IMR-90 (cell line): ENCODE measurements around the gene FAM216B. TPM values are rescaled to one million over a fixed set of nuclear protein-coding genes. Genes with fewer than 3 reads are reported as not detected.

ENCODE experiments used
- ATAC-seq: fragments of 200-7000 bp; cut with Tn5 transposase; 2 replicates; pipeline ENCODE4 v1.9.1; 2020; ENCODE audit warnings: low read depth, mild to moderate bottlenecking, moderate library complexity
- BruUV-seq: library from RNA; stranded (reverse); fragments of 400-500 nt; replicated peaks from 2 replicates; lab custom pipeline; 2021; lab: Mats Ljungman, UMichigan
- CTCF ChIA-PET: fragments of 300-600 bp; formaldehyde crosslinking; extraction: SDS; loops from one replicate; lab custom pipeline; 2021; ENCODE audit warnings: antibody characterized with exemption; lab: Yijun Ruan, JAX
- POLR2A ChIA-PET: fragments of 300-600 bp; sonication (Branson Sonifier 250); formaldehyde crosslinking; loops from one replicate; lab custom pipeline; 2022; ENCODE audit warnings: antibody characterized with exemption; ENCODE audit not compliant: unreplicated experiment; lab: Charles Lee
- DNase-seq: peaks from one replicate; pipeline ENCODE4 v3.0.0; 2013
- H2AFZ ChIP-seq: replicated peaks from 2 replicates; pipeline ENCODE3; 2013; ENCODE audit warnings: low read length, mild to moderate bottlenecking; ENCODE audit not compliant: poor library complexity
- H2AK5ac ChIP-seq: 2 replicates; pipeline ENCODE4 v1.6.1; 2013; ENCODE audit warnings: low read depth, low read length, inconsistent platforms
- H2AK9ac ChIP-seq: replicated peaks from 2 replicates; pipeline ENCODE3; 2013; ENCODE audit warnings: mild to moderate bottlenecking, low read depth, low read length, moderate library complexity; ENCODE audit not compliant: poor library complexity
- H2BK120ac ChIP-seq: 2 replicates; pipeline ENCODE4 v1.6.1; 2013; ENCODE audit warnings: low read depth, low read length, inconsistent platforms
- H2BK15ac ChIP-seq: 3 replicates; pipeline ENCODE4 v1.6.1; 2013; ENCODE audit warnings: low read depth, low read length, inconsistent platforms
- H2BK20ac ChIP-seq: 2 replicates; pipeline ENCODE4 v1.6.1; 2013; ENCODE audit warnings: low read depth, mild to moderate bottlenecking, inconsistent platforms, low read length, moderate library complexity
- H2BK5ac ChIP-seq: 2 replicates; pipeline ENCODE4 v1.6.1; 2013; ENCODE audit warnings: mild to moderate bottlenecking, low read depth, low read length, inconsistent platforms; ENCODE audit not compliant: poor library complexity, severe bottlenecking
- H3K14ac ChIP-seq: replicated peaks from 2 replicates; pipeline ENCODE4 v1.6.1; 2013; ENCODE audit warnings: low read depth, low read length, inconsistent platforms
- H3K18ac ChIP-seq: 2 replicates; pipeline ENCODE4 v1.6.1; 2013; ENCODE audit warnings: low read depth, low read length, control low read depth
- H3K23ac ChIP-seq: 2 replicates; pipeline ENCODE4 v1.6.1; 2013; ENCODE audit warnings: low read depth, low read length, inconsistent platforms
- H3K27ac ChIP-seq: 2 replicates; pipeline ENCODE4 v1.5.1; 2013; ENCODE audit warnings: mild to moderate bottlenecking, control low read depth, low read length; ENCODE audit not compliant: insufficient read depth
- H3K27me3 ChIP-seq: 2 replicates; pipeline ENCODE4 v1.6.1; 2013; ENCODE audit warnings: low read length; ENCODE audit not compliant: control insufficient read depth, insufficient read depth
- H3K36me3 ChIP-seq: 2 replicates; pipeline ENCODE4 v1.6.1; 2013; ENCODE audit warnings: low read length, mixed read lengths; ENCODE audit not compliant: control insufficient read depth, insufficient read depth
- H3K4ac ChIP-seq: 2 replicates; pipeline ENCODE4 v1.6.1; 2013; ENCODE audit warnings: low read depth, low read length, inconsistent platforms
- H3K4me1 ChIP-seq: 2 replicates; pipeline ENCODE4 v1.6.1; 2013; ENCODE audit warnings: low read length, mixed read lengths; ENCODE audit not compliant: control insufficient read depth, insufficient read depth
- H3K4me2 ChIP-seq: 2 replicates; pipeline ENCODE4 v1.6.1; 2013; ENCODE audit warnings: low read depth, mild to moderate bottlenecking, control low read depth, low read length, moderate library complexity
- H3K4me3 ChIP-seq: 2 replicates; pipeline ENCODE4 v1.5.1; 2013; ENCODE audit warnings: low read depth, mild to moderate bottlenecking, control low read depth, low read length, moderate library complexity; ENCODE audit not compliant: insufficient read depth
- H3K56ac ChIP-seq: 2 replicates; pipeline ENCODE4 v1.6.1; 2013; ENCODE audit warnings: low read length, inconsistent platforms; ENCODE audit not compliant: insufficient read depth; ENCODE audit errors: extremely low read depth
- H3K79me1 ChIP-seq, 2 experiments: 2 replicates each; pipeline ENCODE4 v1.6.1; 2013; ENCODE audit warnings: low read length in 2 of 2, inconsistent platforms in 1 of 2, low read depth in 1 of 2
- H3K9ac ChIP-seq: 2 replicates; pipeline ENCODE4 v1.6.1; 2013; ENCODE audit warnings: low read depth, low read length, control low read depth
- H3K9me1 ChIP-seq: 2 replicates; pipeline ENCODE4 v1.6.1; 2013; ENCODE audit warnings: low read length, inconsistent platforms; ENCODE audit not compliant: insufficient read depth
- H3K9me3 ChIP-seq: 2 replicates; pipeline ENCODE4 v1.6.1; 2013; ENCODE audit warnings: low read length; ENCODE audit not compliant: control insufficient read depth, insufficient read depth
- H4K20me1 ChIP-seq: 2 replicates; pipeline ENCODE4 v1.6.1; 2013; ENCODE audit warnings: low read length, inconsistent platforms; ENCODE audit not compliant: insufficient read depth
- H4K5ac ChIP-seq: 2 replicates; pipeline ENCODE4 v1.6.1; 2013; ENCODE audit warnings: mild to moderate bottlenecking, low read depth, low read length, control low read depth
- H4K8ac ChIP-seq, 2 experiments: 2 replicates each; pipeline ENCODE4 v1.6.1; 2013; ENCODE audit warnings: low read depth in 2 of 2, low read length in 2 of 2, control low read depth in 1 of 2, inconsistent platforms in 1 of 2
- H4K91ac ChIP-seq: 2 replicates; pipeline ENCODE4 v1.6.1; 2013; ENCODE audit warnings: low read depth, low read length, inconsistent platforms; ENCODE audit not compliant: insufficient read depth
- CEBPB ChIP-seq: IDR thresholded peaks from 2 replicates; pipeline ENCODE4 v1.6.1; 2012; ENCODE audit warnings: low read depth, low read length, improper control_type of control experiment
- CHD1 ChIP-seq: IDR thresholded peaks from 2 replicates; pipeline ENCODE4 v1.6.1; 2012; ENCODE audit warnings: low read depth, low read length, improper control_type of control experiment
- FOS ChIP-seq: fragments of 150-350 bp; IDR thresholded peaks from 2 replicates; pipeline ENCODE4 v1.6.1; 2016; ENCODE audit warnings: low read depth, low read length
- MAFK ChIP-seq: IDR thresholded peaks from 2 replicates; pipeline ENCODE4 v1.6.1; 2012; ENCODE audit warnings: low read depth, low read length, improper control_type of control experiment
- MAZ ChIP-seq: IDR thresholded peaks from 2 replicates; pipeline ENCODE4 v1.6.1; 2012; ENCODE audit warnings: low read depth, mild to moderate bottlenecking, low read length, improper control_type of control experiment, moderate library complexity, borderline replicate concordance
- MXI1 ChIP-seq: IDR thresholded peaks from 2 replicates; pipeline ENCODE4 v1.6.1; 2012; ENCODE audit warnings: low read depth, mild to moderate bottlenecking, low read length, moderate library complexity, borderline replicate concordance
- NFE2L2 ChIP-seq: fragments of 150-350 bp; IDR thresholded peaks from 2 replicates; pipeline ENCODE4 v1.6.1; 2016; ENCODE audit warnings: low read depth, mild to moderate bottlenecking, low read length
- POLR2A ChIP-seq: IDR thresholded peaks from 2 replicates; pipeline ENCODE4 v1.6.1; 2012; ENCODE audit warnings: mild to moderate bottlenecking, low read depth, low read length
- RAD21 ChIP-seq: IDR thresholded peaks from 2 replicates; pipeline ENCODE4 v1.6.1; 2012; ENCODE audit warnings: low read length, improper control_type of control experiment
- RCOR1 ChIP-seq: IDR thresholded peaks from 2 replicates; pipeline ENCODE4 v1.6.1; 2012; ENCODE audit warnings: mild to moderate bottlenecking, low read length, improper control_type of control experiment; ENCODE audit not compliant: insufficient replicate concordance
- RFX5 ChIP-seq: IDR thresholded peaks from 2 replicates; pipeline ENCODE4 v1.8.0; 2012; ENCODE audit warnings: low read depth, mild to moderate bottlenecking, low read length, moderate library complexity
- SMC3 ChIP-seq: fragments of 150-350 bp; IDR thresholded peaks from 2 replicates; pipeline ENCODE4 v1.6.1; 2016; ENCODE audit warnings: low read depth, mild to moderate bottlenecking, antibody characterized with exemption, low read length, moderate library complexity
- WGBS, 2 experiments: methylation state at CpG; one replicate each; pipeline versions ENCODE4 v1.1.5 to v1.1.7; 2013; ENCODE audit warnings: missing lambda C conversion rate in 2 of 2; ENCODE audit not compliant: insufficient read length in 1 of 2; ENCODE audit errors: extremely low coverage in 2 of 2; 5-methylcytosine and 5-hydroxymethylcytosine counted together
- dilution Hi-C: fragments of 300-500 bp; cut with HindIII; formaldehyde crosslinking; loops from one replicate; pipeline ENCODE4 v1.14.3; 2018; ENCODE audit warnings: low sequenced_read_pairs; ENCODE audit not compliant: unreplicated experiment
- in situ Hi-C: fragments of 300-500 bp; cut with MboI; formaldehyde crosslinking; loops from 3 replicates; pipeline ENCODE4 v1.14.3; 2019; ENCODE audit warnings: low sequenced_read_pairs, inconsistent platforms, mixed read lengths
- intact Hi-C: fragments of 100-400 bp; cut with micrococcal nuclease; formaldehyde crosslinking; loops from 2 replicates; pipeline ENCODE4 v1.10.0; 2022
- polyA plus RNA-seq, 3 experiments: library from polyadenylated mRNA; depleted of rRNA; stranded (reverse); fragments of >200 nt; gene quantifications; 2 replicates each; pipeline ENCODE4 v1.2.3, GENCODE V29; 2012; ENCODE audit warnings: low replicate concordance in 1 of 3
- total RNA-seq: library from RNA; depleted of rRNA; stranded (reverse); fragments of >200 nt; gene quantifications from 2 replicates; pipeline ENCODE4 v1.2.3, GENCODE V29; 2012
- TF ChIP-seq, protein P1 (sequence below): fragments of 150-350 bp; IDR thresholded peaks from 2 replicates; pipeline ENCODE4 v1.6.1; 2016; ENCODE audit warnings: low read depth, mild to moderate bottlenecking, low read length, moderate library complexity, borderline replicate concordance
- TF ChIP-seq, protein P2 (sequence below): conservative IDR thresholded peaks from 2 replicates; pipeline ENCODE4 v1.5.1; 2012; ENCODE audit warnings: mild to moderate bottlenecking, low read depth, low read length, improper control_type of control experiment

FAM216B gene
- total and polyA plus RNA-seq, 2 of the 4 experiments (the other 2 are of a cell fraction), result not detected

DNA sequence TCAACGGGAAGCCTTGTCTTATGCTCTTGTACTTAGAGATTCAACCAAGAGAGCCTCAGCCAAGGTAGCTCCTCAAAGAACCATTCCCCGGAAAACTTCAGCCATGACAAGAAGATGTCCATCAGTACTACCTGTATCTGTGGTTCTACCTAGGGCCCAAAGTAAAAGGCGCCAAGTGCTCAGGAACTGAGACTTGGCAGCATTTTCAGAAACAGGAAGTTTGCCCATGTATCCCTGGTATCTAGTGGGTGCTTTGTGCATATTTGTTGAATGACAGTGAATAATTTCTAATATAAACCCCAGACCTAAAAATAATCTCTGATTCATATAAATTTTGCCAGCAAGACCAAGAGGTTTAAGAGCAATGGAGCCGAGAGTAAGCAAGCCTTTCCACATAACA is 7.2 kb downstream of the FAM216B start:
- Histone ChIP-seq H3K14ac (no peak overlapping the region), H3K79me1 (no peaks in the 10 kb centered on the region), H3K4ac (no peak overlapping the region), H3K9me1 (no peaks in the 10 kb centered on the region), H4K8ac (no peak overlapping the region), H3K18ac (no peak overlapping the region), H3K4me3 (no peak overlapping the region), H3K4me2 (no peak overlapping the region), H3K36me3 (no peaks in the 10 kb centered on the region), H4K20me1 (no peaks in the 10 kb centered on the region), H3K56ac (no peak overlapping the region), H2AK9ac (no peak overlapping the region), H2AFZ (no peak overlapping the region), H2BK120ac (no peak overlapping the region), H4K91ac (no peak overlapping the region), H3K23ac (no peak overlapping the region), H3K9ac (no peak overlapping the region), H3K27ac (no peak overlapping the region), H3K9me3 (0 out of 2 replicates have a peak, but pooled peaks cover 2% of the 10 kb centered on the region), H2AK5ac (no peak overlapping the region), H3K4me1 (no peaks in the 10 kb centered on the region), H3K27me3 (no peaks in the 10 kb centered on the region), H2BK5ac (no peak overlapping the region), H2BK20ac (no peak overlapping the region), H2BK15ac (no peak overlapping the region), H4K5ac (no peak overlapping the region)
- in situ Hi-C loops, result no loop called here
- ChIA-PET POLR2A (no interaction called here), CTCF (no interaction called here)
- dilution Hi-C loops, result no loop called here
- TF ChIP-seq RCOR1, result no peak
- TF ChIP-seq, protein P1, sequence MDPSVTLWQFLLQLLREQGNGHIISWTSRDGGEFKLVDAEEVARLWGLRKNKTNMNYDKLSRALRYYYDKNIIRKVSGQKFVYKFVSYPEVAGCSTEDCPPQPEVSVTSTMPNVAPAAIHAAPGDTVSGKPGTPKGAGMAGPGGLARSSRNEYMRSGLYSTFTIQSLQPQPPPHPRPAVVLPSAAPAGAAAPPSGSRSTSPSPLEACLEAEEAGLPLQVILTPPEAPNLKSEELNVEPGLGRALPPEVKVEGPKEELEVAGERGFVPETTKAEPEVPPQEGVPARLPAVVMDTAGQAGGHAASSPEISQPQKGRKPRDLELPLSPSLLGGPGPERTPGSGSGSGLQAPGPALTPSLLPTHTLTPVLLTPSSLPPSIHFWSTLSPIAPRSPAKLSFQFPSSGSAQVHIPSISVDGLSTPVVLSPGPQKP, result no peak
- no peak for TF ChIP-seq MAZ
- TF ChIP-seq POLR2A, result no peak
- TF ChIP-seq FOS, result no peak
- TF ChIP-seq RAD21, result no peak
- TF ChIP-seq MXI1, result no peak
- no peak for TF ChIP-seq NFE2L2
- TF ChIP-seq SMC3, result no peak
- TF ChIP-seq RFX5, result no peak
- TF ChIP-seq, protein P2, sequence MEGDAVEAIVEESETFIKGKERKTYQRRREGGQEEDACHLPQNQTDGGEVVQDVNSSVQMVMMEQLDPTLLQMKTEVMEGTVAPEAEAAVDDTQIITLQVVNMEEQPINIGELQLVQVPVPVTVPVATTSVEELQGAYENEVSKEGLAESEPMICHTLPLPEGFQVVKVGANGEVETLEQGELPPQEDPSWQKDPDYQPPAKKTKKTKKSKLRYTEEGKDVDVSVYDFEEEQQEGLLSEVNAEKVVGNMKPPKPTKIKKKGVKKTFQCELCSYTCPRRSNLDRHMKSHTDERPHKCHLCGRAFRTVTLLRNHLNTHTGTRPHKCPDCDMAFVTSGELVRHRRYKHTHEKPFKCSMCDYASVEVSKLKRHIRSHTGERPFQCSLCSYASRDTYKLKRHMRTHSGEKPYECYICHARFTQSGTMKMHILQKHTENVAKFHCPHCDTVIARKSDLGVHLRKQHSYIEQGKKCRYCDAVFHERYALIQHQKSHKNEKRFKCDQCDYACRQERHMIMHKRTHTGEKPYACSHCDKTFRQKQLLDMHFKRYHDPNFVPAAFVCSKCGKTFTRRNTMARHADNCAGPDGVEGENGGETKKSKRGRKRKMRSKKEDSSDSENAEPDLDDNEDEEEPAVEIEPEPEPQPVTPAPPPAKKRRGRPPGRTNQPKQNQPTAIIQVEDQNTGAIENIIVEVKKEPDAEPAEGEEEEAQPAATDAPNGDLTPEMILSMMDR, result no peak
- TF ChIP-seq MAFK, result no peak
- no peak for TF ChIP-seq CEBPB
- TF ChIP-seq CHD1, result no peak
- intact Hi-C loops, result no loop called here
- ATAC-seq (no peak), DNase-seq (no peak)
- WGBS, 2 experiments, result 100% methylated on average over 1 of the region's 4 CpGs; no CpG with 5 or more reads in 1 of the 2 experiments
- no TSS peak for BruUV-seq
